ELR (cell line): ENCODE data around the gene DDX1.
"Not testable (repeated sequence)": the region's sequence is repeated elsewhere in the genome, so short reads cannot be mapped to it uniquely, and the experiment has no call there.

Experiments used
- DNase-seq: peaks from one replicate; pipeline ENCODE4 v3.0.0-alpha.2; 2015; ENCODE audit warnings: low read depth

DDX1 gene

DNA sequence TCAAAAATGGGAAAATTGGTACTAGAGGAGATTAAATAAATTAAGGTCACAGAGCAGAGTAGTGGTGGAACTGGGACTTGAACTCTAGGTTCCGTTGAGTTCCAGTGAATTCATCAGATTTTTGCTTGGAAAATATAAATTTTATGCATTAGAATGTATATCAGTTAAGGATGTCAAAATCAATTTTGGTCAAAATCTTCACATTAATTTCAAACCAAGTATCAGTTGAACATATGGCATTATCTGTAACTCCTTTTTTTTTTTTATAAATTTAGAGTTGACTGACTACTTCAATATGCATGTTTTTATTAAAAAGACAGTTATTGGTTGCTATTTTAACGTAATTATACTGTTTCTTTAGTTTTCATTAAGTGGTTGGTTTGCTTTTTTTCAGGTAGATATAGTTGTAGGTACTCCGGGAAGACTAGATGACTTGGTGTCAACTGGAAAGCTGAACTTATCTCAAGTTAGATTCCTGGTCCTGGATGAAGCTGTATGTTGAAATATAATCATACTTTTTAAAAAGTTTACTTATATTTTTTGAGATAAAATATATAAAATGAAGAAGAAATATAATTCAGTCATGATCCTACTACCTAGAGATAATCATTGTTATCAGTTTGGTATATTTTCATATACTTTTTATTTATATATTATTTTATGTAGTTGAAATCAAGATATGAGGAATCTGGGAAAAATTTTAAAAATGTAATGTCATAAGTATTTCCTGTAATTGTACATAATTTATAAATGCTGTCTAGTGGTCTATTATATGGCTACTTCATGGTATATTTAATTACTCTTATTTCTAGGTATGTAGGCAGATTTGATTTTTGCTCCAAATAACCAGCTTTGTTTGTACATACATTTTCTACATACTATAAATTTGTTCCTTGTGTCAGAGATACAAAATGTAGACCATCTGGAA lies 25.4 kb downstream of the DDX1 start:
- no peak for DNase-seq

DNA sequence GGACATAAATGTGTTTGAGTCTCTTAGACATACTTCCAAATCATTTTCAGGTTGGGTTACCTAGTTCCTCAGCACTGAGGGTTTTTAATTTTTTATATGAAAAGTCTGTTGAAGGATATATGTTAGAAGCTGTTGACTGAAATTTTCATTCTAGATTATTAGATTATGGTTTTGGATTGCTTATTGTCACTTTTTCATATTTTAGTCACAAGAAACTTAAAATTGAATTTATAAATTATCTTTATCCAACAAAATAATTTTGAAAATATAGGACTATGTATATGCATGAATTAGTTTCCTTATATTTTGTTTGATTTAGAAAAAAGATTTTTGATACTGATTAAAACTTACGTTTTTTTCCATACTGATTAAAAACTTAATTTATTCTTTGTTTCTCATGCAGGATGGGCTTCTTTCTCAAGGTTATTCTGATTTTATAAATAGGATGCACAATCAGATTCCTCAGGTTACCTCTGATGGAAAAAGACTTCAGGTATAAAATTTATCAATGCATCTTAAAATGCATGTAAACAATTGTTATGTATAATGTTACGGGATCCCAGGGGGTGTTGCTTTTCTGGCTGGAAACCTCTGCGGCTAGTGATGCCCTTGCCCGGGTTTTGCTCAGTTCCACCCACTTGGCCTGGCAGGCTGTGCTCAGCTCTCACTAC lies 26.2 kb downstream of the DDX1 start:
- DNase-seq, result no peak

- no peak for DNase-seq
These were observed 26.8 kb downstream of the DDX1 start for GRCh38 chr2:15618449-15618855.

- no peak for DNase-seq
These were observed 27.4 kb downstream of the DDX1 start for GRCh38 chr2:15619076-15619475.

DNA sequence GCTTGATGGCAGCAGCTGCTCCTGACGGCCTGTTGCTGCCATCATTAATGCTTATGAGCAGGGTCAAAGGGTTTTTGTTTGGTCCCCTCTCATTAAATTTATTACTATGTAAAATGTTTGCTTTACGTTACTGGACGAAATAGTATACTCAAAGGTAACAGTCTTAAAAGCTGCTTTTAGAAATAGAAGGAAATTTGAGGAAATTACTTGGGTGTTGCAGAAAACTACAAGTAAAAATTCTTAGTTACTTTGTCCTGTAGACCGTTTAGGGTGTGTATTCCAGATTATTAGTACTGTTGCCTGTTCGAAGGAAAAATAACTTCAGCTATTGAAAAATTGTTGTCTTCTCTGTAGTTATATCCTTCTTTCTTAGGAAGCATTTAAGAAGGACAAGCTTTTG lies 27.8 kb downstream of the DDX1 start:
- DNase-seq, result no peak

DNA sequence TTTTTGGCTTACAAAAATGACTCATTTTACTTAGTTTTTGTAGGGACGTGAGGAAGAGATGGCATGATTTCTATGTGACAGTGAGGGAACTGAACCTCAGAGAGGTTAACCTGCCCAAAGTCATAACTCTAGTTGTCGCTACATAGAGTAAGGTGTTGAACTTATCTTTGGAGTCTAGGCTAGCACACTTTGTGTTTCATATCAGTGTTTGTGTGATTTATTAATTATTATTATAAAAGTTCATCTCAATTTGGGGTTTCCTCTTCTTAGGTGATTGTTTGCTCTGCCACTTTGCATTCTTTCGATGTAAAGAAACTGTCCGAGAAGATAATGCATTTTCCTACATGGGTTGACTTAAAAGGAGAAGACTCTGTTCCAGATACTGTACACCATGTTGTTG lies 28.3 kb downstream of the DDX1 start:
- DNase-seq, result no peak

- DNase-seq, result no peak
These were observed 28.7 kb downstream of the DDX1 start for GRCh38 chr2:15620340-15620739.

GRCh38 chr2:15620857-15621471 lies 29.3 kb downstream of the DDX1 start:
- DNase-seq, result no peak

DNA sequence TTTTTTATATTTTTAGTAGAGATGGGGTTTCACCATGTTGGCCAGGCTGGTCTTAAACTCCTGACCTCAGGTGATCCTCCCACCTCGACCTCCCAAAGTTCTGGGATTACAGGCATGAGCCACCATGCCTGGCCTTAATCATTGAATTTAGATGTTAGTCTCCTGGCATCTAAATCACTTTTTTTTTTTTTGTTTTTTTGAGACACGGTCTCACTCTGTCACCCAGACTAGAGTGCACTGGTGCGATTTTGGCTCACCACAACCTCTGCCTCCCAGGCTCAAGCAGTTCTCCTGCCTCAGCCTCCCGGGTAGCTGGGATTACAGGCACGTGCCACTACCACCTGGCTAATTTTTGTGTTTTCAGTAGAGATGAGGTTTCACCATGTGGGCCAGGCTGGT lies 29.8 kb downstream of the DDX1 start:
- not testable (repeated sequence) for DNase-seq

GRCh38 chr2:15622214-15622613 lies 30.5 kb downstream of the DDX1 start:
- no peak for DNase-seq

DNA sequence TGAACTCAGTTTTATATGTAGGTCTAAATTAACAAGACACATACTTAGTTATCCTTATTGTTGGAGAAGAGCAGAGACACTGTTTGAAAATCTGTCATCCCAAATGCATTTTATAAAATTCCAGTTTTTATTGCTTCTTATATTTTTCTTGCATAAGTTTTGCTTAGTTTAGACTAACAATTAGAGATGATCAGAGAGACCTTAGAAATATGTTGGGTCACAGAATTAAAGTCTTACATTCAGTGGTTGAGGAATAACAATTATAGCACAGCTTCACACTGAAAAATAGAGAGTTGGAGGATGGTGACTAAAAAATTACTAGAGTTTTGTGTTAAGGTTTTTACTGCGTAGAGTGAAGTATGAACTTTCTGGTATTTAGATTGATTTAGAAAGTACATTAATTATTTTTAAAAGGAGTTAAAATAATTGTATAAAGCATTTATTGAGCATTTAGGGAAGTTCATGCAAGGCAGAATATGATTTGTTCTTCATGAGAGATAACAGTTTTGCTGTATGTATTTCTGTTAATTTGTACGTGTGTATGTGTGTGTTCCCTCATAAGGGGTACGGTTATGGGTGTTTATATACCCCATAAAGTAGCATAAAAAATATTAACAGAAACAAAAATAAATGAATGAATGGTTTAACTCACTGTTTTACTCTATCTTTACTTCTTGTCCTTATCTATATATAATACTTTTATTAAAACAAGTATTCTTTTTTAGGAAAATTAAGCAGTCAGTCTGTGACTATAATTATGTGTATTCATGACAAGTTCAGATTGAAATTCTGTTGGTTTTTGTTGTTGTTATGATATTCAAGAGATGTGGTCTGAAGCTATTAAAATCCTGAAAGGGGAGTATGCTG lies 31.2 kb downstream of the DDX1 start:
- no peak for DNase-seq

DNA sequence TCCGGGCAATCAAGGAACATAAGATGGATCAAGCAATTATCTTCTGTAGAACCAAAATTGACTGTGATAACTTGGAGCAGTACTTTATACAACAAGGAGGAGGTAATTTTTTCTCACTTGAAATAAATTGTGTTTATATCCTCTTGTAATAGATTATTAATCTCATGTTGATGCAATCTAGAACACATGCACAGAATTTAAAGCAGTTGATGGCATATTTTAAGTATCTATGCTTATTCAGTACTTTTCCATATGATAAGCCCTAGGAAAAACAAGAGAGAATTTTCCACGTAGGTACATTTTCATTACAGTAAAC lies 31.8 kb downstream of the DDX1 start:
- DNase-seq, result no peak

DNA sequence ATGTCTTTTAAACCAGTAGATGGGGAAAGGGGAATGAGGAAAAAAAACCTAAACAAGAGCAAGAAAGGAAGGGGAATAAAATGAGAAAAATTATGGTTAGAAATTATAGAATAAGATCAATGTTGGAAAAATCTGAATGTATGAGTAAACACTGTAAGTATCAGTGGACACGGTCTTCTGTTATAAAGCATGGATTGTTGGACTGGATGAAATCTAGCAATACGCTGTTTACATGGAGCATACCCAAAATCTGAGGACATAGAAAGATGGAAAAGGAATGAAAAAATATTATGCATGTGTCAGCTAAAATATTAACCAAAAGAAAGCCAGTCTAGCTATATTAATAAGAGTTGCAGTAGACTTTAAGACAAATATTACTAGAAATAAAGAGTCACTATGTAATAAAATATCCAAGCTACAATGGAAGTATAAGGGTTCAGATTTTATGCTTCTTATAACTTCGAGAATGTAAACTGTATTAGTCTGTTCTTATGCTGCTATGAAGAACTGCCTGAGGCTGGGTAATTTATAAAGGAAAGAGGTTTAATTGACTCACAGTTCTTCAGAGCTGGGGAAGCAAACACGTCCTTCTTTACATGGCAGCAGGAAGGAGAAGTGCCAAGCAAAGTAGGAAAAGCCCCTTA lies 32.4 kb downstream of the DDX1 start:
- no peak for DNase-seq

DNA sequence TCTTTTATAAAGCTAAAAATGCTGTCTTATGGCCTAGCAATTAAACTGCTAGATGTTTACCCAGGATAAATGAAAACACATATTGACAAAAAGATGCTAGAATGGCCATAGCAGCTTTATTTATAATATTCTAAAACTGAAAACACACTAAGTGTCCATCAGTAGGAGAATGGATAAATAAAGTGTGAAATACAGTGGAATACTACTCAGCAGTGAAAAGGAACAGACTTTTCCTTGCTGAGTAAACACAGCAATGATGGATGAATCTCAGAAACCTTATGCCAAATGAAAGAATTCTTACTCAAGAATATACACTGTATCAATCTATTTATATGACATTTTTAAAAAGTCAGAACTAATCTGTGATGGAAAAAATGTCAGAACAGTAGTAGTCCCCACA lies 33.2 kb downstream of the DDX1 start:
- DNase-seq, result no peak

DNA sequence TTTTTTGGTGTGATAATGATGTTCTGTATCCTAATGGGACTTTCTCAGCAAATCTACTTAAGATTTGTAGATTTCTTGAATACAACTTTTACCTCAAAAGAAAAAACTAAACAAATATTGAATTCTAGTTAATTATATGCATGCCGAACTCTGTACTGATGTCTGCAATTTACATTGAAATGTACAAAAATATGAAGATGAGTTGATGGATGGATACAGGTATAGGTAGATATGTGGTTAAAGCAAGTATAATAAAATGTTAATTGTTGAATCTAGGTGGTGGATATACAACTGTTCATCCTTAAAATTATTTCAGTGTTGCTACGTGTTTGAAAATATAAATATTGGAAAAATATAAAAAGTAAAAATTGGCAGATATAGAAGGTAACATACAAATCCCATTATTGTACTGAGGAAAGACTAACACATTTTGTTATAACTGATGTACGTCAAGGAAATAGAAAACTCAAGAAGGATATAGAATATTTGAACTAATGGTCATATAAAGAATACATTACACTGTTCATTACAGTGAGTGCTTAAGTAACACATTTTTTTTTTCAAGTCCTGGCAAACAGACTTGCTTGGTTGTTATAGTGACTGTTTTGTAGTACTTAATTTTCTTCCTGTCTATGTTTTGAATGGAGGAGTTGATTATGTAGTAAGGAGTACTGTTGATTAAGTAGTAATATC lies 33.8 kb downstream of the DDX1 start:
- no peak for DNase-seq

- DNase-seq, result no peak
These were observed 34.5 kb downstream of the DDX1 start for GRCh38 chr2:15626126-15626525.

GRCh38 chr2:15626967-15627366 lies 35.3 kb downstream of the DDX1 start:
- no peak for DNase-seq

GRCh38 chr2:15627817-15628684 lies 36.4 kb downstream of the DDX1 start:
- no peak for DNase-seq

GRCh38 chr2:15628899-15629855 lies 37.5 kb downstream of the DDX1 start:
- DNase-seq, result no peak
